Nephron (organoid): Measurements from ENCODE around the gene MUC20.
A peak's percentile ranks its signal among the peaks of the same experiment; 100 is the strongest.
"Not testable (repeated sequence)": the region's sequence is repeated elsewhere in the genome, so short reads cannot be mapped to it uniquely, and the experiment has no call there.

Experiments
- H3K27ac Mint-ChIP-seq, 3 experiments: 2 replicates each; pipeline ENCODE4 v1.8.0; 2020; ENCODE audit warnings: mixed read lengths in 3 of 3, mild to moderate bottlenecking in 2 of 3, moderate library complexity in 1 of 3
- H3K27me3 Mint-ChIP-seq: 2 replicates; pipeline ENCODE4 v1.8.0; 2021; ENCODE audit warnings: low read depth, mild to moderate bottlenecking, moderate library complexity, mixed read lengths
- H3K36me3 Mint-ChIP-seq: 2 replicates; pipeline ENCODE4 v1.8.0; 2020; ENCODE audit warnings: low read depth, mixed read lengths
- H3K4me1 Mint-ChIP-seq: 2 replicates; pipeline ENCODE4 v1.8.0; 2020; ENCODE audit warnings: mixed read lengths
- H3K4me3 Mint-ChIP-seq, 3 experiments: 2 replicates each; pipeline ENCODE4 v1.8.0; 2020; ENCODE audit warnings: mild to moderate bottlenecking in 3 of 3, mixed read lengths in 3 of 3, moderate library complexity in 2 of 3
- H3K9me3 Mint-ChIP-seq: 2 replicates; pipeline ENCODE4 v1.8.0; 2020; ENCODE audit warnings: mixed read lengths
- CTCF ChIP-seq, 3 experiments: fragments of 200-600 bp; sonication (generic); IDR thresholded peaks; one replicate each; pipeline ENCODE4 v1.5.0; 2021; ENCODE audit warnings: antibody characterized with exemption in 3 of 3; ENCODE audit not compliant: unreplicated experiment in 3 of 3

Gene MUC20

DNA sequence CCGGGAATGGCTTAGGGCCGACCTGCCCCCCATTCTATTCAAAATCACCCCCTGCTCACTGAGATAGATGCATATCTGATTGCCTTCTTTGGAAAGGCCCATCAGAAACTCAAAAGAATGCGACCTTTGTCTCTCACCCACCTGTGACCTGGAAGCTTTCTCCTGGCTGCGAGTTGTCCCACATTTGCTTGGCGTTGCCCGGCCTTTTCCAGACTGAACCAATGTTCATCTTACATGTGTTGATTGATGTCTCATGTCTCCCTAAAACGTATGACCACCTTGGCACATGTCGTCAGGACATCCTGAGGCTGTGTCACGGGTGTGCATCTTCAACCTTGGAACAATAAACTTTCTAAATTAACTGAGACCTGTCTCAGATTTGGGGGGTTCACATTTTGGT lies 3.4 kb upstream of the MUC20 start:
- TF ChIP-seq CTCF (IDR thresholded peaks at IDR 0.05; ENCODE audit: unreplicated experiment in 3 of 3) = no peak
- H3K4me3 Mint-ChIP-seq = no peak overlapping the region
- H3K27me3 Mint-ChIP-seq = peaks cover 6% of the 10 kb centered on the region
- H3K36me3 Mint-ChIP-seq = peaks cover 13% of the 10 kb centered on the region
- H3K9me3 Mint-ChIP-seq = peaks cover 7% of the 10 kb centered on the region
- no peak overlapping the region for H3K27ac Mint-ChIP-seq
- H3K4me1 Mint-ChIP-seq = no peaks in the 10 kb centered on the region

DNA sequence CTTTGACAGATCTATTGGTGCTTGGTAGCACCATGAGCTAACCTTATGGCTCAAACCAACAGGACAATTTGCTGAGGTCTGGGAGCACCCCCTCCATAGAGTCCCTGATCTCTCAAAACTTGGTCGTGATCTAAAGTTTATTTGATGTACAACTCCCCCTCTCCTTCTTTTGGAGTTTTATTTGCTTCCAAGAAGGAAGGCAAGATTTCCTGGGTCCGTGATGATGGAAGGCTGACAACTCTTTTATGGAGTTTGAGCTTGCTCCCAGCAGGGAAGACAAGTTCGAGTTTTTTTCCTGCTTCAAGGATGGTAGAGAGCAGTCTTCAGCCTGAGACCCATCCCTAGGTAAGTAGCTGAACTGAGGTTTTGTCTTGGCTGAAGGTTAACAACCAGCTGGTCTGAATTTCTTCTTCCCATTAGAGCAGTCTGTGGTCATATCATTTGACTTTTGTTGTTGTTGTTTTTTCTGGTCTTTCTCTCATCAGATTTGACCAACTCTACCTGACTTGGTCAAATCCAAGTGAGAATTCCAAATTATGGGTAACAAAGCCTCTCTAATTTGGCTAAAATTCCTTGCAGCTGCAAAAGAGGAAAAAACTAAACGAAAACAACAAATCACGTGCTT lies 2.8 kb upstream of the MUC20 start:
- Mint-ChIP-seq H3K36me3 (peaks cover 13% of the 10 kb centered on the region), H3K27me3 (peaks cover 6% of the 10 kb centered on the region), H3K27ac (no peak overlapping the region), H3K9me3 (peaks cover 7% of the 10 kb centered on the region), H3K4me3 (no peak overlapping the region), H3K4me1 (no peaks in the 10 kb centered on the region)
- no peak for TF ChIP-seq CTCF (IDR thresholded peaks at IDR 0.05; ENCODE audit: unreplicated experiment in 3 of 3)

DNA sequence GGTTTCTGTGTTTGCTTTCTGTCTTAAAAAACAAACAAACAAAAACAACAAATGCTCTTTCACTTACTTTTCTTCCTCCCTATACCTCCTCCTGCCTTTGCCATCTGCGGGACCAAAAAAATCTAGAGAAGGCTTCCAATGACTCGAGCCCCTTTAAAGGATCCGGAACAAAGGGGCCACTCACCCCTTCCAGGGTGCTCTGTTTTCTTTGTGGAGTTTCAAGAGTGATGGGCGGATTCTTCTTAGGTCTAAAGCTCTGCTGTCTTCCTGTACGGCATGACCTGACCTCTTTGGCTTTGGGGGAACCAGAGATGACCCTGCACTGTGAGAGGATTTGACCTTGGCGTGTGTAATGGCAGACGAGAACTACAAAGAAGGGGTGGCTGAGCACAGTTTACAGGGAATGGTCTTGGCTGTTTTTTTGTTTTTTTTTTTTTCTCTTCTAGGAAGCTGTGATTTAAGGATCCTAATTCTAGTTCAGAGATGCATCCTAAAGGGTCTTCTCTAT lies 2.2 kb upstream of the MUC20 start:
- H3K27me3 Mint-ChIP-seq = peaks cover 6% of the 10 kb centered on the region
- H3K36me3 Mint-ChIP-seq = peaks cover 13% of the 10 kb centered on the region
- H3K27ac Mint-ChIP-seq = no peak overlapping the region
- H3K9me3 Mint-ChIP-seq = peaks cover 7% of the 10 kb centered on the region
- H3K4me3 Mint-ChIP-seq = no peak overlapping the region
- no peak for TF ChIP-seq CTCF (IDR thresholded peaks at IDR 0.05; ENCODE audit: unreplicated experiment in 3 of 3)
- no peaks in the 10 kb centered on the region for H3K4me1 Mint-ChIP-seq

- H3K9me3 Mint-ChIP-seq, H3K4me3 Mint-ChIP-seq, H3K4me1 Mint-ChIP-seq, H3K27me3 Mint-ChIP-seq, H3K27ac Mint-ChIP-seq, H3K36me3 Mint-ChIP-seq: not testable (repeated sequence)
Observed at GRCh38 chr3:195719514-195720254, 1.1 kb upstream of the MUC20 start.

DNA sequence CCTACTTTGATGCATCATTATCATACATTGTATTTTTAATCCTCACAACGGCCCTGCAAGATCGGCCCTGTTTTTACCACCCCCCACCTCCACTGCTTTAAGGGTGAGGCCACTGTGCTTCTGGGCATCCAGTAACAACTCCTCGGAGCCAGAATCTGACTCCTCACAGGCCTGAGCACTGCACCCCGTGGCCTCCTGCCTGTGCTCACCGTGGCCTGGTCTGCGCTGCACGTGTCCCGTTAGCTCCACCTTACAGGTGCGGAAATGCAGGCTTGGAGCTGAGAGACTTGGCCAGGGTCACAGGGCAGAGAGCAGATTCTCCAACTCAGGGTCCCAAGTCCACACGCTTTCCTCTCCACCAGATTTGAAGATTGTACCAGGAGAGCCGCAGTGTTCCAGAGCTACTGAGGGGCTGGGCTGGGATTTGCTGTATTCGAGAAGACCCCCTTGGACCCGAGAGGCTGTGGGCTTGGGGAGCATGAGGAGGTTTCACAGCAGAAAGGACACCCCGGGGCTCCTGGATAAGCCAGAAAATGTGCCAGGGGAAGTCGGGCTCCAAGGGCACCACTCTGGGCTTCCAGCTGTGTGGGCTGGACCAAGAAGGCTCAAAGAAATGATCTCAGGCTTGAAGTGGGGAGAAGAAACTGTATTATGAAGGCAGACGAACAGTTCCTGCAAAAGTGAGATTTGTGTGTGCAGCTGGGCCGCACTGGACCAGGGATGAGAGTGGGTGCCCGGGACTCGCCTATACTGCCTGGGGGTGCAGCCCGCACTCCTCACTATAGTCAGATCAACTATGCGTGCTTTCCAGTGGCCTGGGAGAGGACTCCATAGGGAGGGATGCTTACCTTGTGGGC lies 1.6 kb downstream of the MUC20 start:
- H3K27me3 Mint-ChIP-seq = peaks cover 10% of the 10 kb centered on the region
- not testable (repeated sequence) for H3K36me3 Mint-ChIP-seq, H3K4me3 Mint-ChIP-seq, H3K27ac Mint-ChIP-seq, H3K4me1 Mint-ChIP-seq, H3K9me3 Mint-ChIP-seq

GRCh38 chr3:195722996-195723345 lies 2.2 kb downstream of the MUC20 start:
- not testable (repeated sequence) for H3K4me3 Mint-ChIP-seq, H3K27ac Mint-ChIP-seq

DNA sequence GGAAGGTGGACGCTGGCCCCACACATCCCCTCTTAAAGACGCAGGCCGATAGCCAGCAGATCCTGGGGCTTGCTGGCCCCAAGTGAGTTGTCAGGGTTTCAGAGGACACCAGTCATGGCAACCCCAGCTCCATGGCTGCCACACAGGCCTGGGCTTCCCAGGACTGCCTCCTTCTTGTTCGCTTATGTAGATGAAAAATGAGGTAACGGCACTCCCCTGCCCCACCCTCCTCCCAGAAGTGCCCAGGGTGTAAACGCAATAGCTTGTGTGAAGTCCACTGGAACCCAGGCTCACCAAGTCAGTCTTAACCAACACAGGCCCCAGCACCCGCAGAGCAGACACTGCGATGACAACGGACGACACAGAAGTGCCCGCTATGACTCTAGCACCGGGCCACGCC lies 3.6 kb downstream of the MUC20 start:
- not testable (repeated sequence) for H3K4me3 Mint-ChIP-seq, H3K9me3 Mint-ChIP-seq, H3K27ac Mint-ChIP-seq, H3K36me3 Mint-ChIP-seq, H3K27me3 Mint-ChIP-seq
- peaks cover 27% of the 10 kb centered on the region for H3K4me1 Mint-ChIP-seq

More at GRCh38 chr3:195722996-195723345, 2.2 kb downstream of the MUC20 start:
- not testable (repeated sequence) for H3K9me3 Mint-ChIP-seq, H3K36me3 Mint-ChIP-seq
- H3K27me3 Mint-ChIP-seq = peaks cover 10% of the 10 kb centered on the region
- peaks cover 15% of the 10 kb centered on the region for H3K4me1 Mint-ChIP-seq

GRCh38 chr3:195725916-195726740 lies 5.3 kb downstream of the MUC20 start:
- H3K4me3 Mint-ChIP-seq, H3K36me3 Mint-ChIP-seq, H3K27me3 Mint-ChIP-seq, H3K9me3 Mint-ChIP-seq: not testable (repeated sequence)
- Mint-ChIP-seq H3K27ac (peak overlapping the region in 1 of 3 experiments; percentile 66), H3K4me1 (peaks cover 27% of the 10 kb centered on the region)
